ENCODE results near the gene CDRT15L2. TPM values are rescaled to one million over a fixed set of nuclear protein-coding genes. Genes with fewer than 3 reads are reported as not detected.
"Not testable (repeated sequence)": the region's sequence is repeated elsewhere in the genome, so short reads cannot be mapped to it uniquely, and the experiment has no call there.

Gene CDRT15L2
- total RNA-seq, 3 donors from 2014 or later (not counting 1 experiment from before 2014, with no cell fraction given) = not detected

- 90% methylated on average over 3 of the region's 3 CpGs for WGBS (ENCODE audit: insufficient coverage)
- H3K4me3 ChIP-seq (ENCODE audit: low read length) = no peak overlapping the region
- intact Hi-C loops (cut with micrococcal nuclease) = no loop called here
- no peak overlapping the region for H3K27ac ChIP-seq (ENCODE audit: low read length)
- H3K36me3 ChIP-seq (ENCODE audit: control insufficient read depth, insufficient read depth, low read length) = no peaks in the 10 kb centered on the region
- H3K9me3 Mint-ChIP-seq = no peaks in the 10 kb centered on the region
- H3K36me3 Mint-ChIP-seq = no peaks in the 10 kb centered on the region
- no peak overlapping the region for H3K4me3 Mint-ChIP-seq
- H3K4me1 ChIP-seq (ENCODE audit: control insufficient read depth, insufficient read depth, low read length) = no peaks in the 10 kb centered on the region
- H3K9me3 ChIP-seq (ENCODE audit: control insufficient read depth, insufficient read depth, low read length) = no peaks in the 10 kb centered on the region
- no peaks in the 10 kb centered on the region for H3K4me1 Mint-ChIP-seq
- no peak overlapping the region for H3K27ac Mint-ChIP-seq
- ATAC-seq (no peak), DNase-seq (no peak)
- TF ChIP-seq CTCF (IDR thresholded peaks at IDR 0.05) = no peak
- no peaks in the 10 kb centered on the region for H3K27me3 Mint-ChIP-seq (ENCODE audit: low read depth in 2 of 2)
- H3K27me3 ChIP-seq (ENCODE audit: control insufficient read depth, insufficient read depth, low read length) = no peaks in the 10 kb centered on the region
These were observed 16.9 kb upstream of the CDRT15L2 start for GRCh38 chr17:20562587-20562986.

GRCh38 chr17:20565245-20565644, 14.3 kb upstream of the CDRT15L2 start:
- H3K36me3 Mint-ChIP-seq; H3K9me3 ChIP-seq (ENCODE audit: control insufficient read depth, insufficient read depth, low read length); ATAC-seq; H3K4me3 Mint-ChIP-seq; DNase-seq; H3K4me1 ChIP-seq (ENCODE audit: control insufficient read depth, insufficient read depth, low read length); H3K4me3 ChIP-seq (ENCODE audit: low read length); H3K27me3 Mint-ChIP-seq (ENCODE audit: low read depth in 2 of 2); H3K4me1 Mint-ChIP-seq; H3K36me3 ChIP-seq (ENCODE audit: control insufficient read depth, insufficient read depth, low read length); intact Hi-C loops (cut with micrococcal nuclease); H3K9me3 Mint-ChIP-seq; H3K27ac Mint-ChIP-seq; H3K27ac ChIP-seq (ENCODE audit: low read length); H3K27me3 ChIP-seq (ENCODE audit: control insufficient read depth, insufficient read depth, low read length): not testable (repeated sequence)
- WGBS (ENCODE audit: insufficient coverage) = 83% methylated on average over 4 of the region's 5 CpGs

- no peak for TF ChIP-seq CTCF (IDR thresholded peaks at IDR 0.05)
- Histone ChIP-seq H3K36me3 (ENCODE audit: control insufficient read depth, insufficient read depth, low read length) (no peaks in the 10 kb centered on the region), H3K9me3 (ENCODE audit: control insufficient read depth, insufficient read depth, low read length) (no peaks in the 10 kb centered on the region), H3K27me3 (ENCODE audit: control insufficient read depth, insufficient read depth, low read length) (no peaks in the 10 kb centered on the region), H3K4me1 (ENCODE audit: control insufficient read depth, insufficient read depth, low read length) (no peaks in the 10 kb centered on the region), H3K4me3 (ENCODE audit: low read length) (no peak overlapping the region), H3K27ac (ENCODE audit: low read length) (no peak overlapping the region)
- no peaks in the 10 kb centered on the region for H3K9me3 Mint-ChIP-seq
- H3K4me1 Mint-ChIP-seq = no peaks in the 10 kb centered on the region
- ATAC-seq (no peak), DNase-seq (no peak)
- no peak overlapping the region for H3K4me3 Mint-ChIP-seq
- no peaks in the 10 kb centered on the region for H3K27me3 Mint-ChIP-seq (ENCODE audit: low read depth in 2 of 2)
- no peak overlapping the region for H3K27ac Mint-ChIP-seq
- WGBS (ENCODE audit: insufficient coverage) = 95% methylated on average over 5 of the region's 5 CpGs
- no peaks in the 10 kb centered on the region for H3K36me3 Mint-ChIP-seq
- intact Hi-C loops (cut with micrococcal nuclease) = no loop called here
These were observed 13.8 kb upstream of the CDRT15L2 start for GRCh38 chr17:20565711-20566110.

- H3K9me3 ChIP-seq (ENCODE audit: control insufficient read depth, insufficient read depth, low read length); H3K27me3 Mint-ChIP-seq (ENCODE audit: low read depth in 2 of 2); H3K27me3 ChIP-seq (ENCODE audit: control insufficient read depth, insufficient read depth, low read length); H3K36me3 ChIP-seq (ENCODE audit: control insufficient read depth, insufficient read depth, low read length); H3K36me3 Mint-ChIP-seq; H3K27ac ChIP-seq (ENCODE audit: low read length); DNase-seq; H3K4me3 Mint-ChIP-seq; H3K9me3 Mint-ChIP-seq; H3K4me1 ChIP-seq (ENCODE audit: control insufficient read depth, insufficient read depth, low read length); H3K27ac Mint-ChIP-seq; H3K4me3 ChIP-seq (ENCODE audit: low read length); ATAC-seq; H3K4me1 Mint-ChIP-seq; intact Hi-C loops (cut with micrococcal nuclease): not testable (repeated sequence)
- 87% methylated on average over 10 of the region's 12 CpGs for WGBS (ENCODE audit: insufficient coverage)
These were observed 12.8 kb upstream of the CDRT15L2 start for GRCh38 chr17:20566736-20567135.

- H3K4me3 Mint-ChIP-seq; DNase-seq; ATAC-seq; H3K27ac Mint-ChIP-seq; H3K36me3 ChIP-seq (ENCODE audit: control insufficient read depth, insufficient read depth, low read length); H3K9me3 ChIP-seq (ENCODE audit: control insufficient read depth, insufficient read depth, low read length); H3K36me3 Mint-ChIP-seq; H3K4me1 Mint-ChIP-seq; H3K4me1 ChIP-seq (ENCODE audit: control insufficient read depth, insufficient read depth, low read length); H3K27ac ChIP-seq (ENCODE audit: low read length); H3K27me3 ChIP-seq (ENCODE audit: control insufficient read depth, insufficient read depth, low read length); H3K27me3 Mint-ChIP-seq (ENCODE audit: low read depth in 2 of 2); H3K4me3 ChIP-seq (ENCODE audit: low read length); intact Hi-C loops (cut with micrococcal nuclease); H3K9me3 Mint-ChIP-seq: not testable (repeated sequence)
- WGBS (ENCODE audit: insufficient coverage) = 82% methylated on average over 5 of the region's 6 CpGs
These were observed 12.1 kb upstream of the CDRT15L2 start for GRCh38 chr17:20567421-20567820.

GRCh38 chr17:20568604-20569003, 10.9 kb upstream of the CDRT15L2 start:
- ATAC-seq; H3K27me3 Mint-ChIP-seq (ENCODE audit: low read depth in 2 of 2); H3K27ac ChIP-seq (ENCODE audit: low read length); H3K4me3 Mint-ChIP-seq; H3K4me1 Mint-ChIP-seq; H3K36me3 Mint-ChIP-seq; H3K27ac Mint-ChIP-seq; H3K9me3 ChIP-seq (ENCODE audit: control insufficient read depth, insufficient read depth, low read length); intact Hi-C loops (cut with micrococcal nuclease); DNase-seq; H3K9me3 Mint-ChIP-seq; H3K4me1 ChIP-seq (ENCODE audit: control insufficient read depth, insufficient read depth, low read length); H3K27me3 ChIP-seq (ENCODE audit: control insufficient read depth, insufficient read depth, low read length); H3K36me3 ChIP-seq (ENCODE audit: control insufficient read depth, insufficient read depth, low read length); H3K4me3 ChIP-seq (ENCODE audit: low read length): not testable (repeated sequence)
- whole genome bisulfite sequencing (ENCODE audit: insufficient coverage) = 94% methylated on average over 8 of the region's 8 CpGs

- H3K27me3 Mint-ChIP-seq (ENCODE audit: low read depth in 2 of 2); H3K4me1 Mint-ChIP-seq; H3K27ac ChIP-seq (ENCODE audit: low read length); DNase-seq; H3K4me3 Mint-ChIP-seq; H3K9me3 Mint-ChIP-seq; intact Hi-C loops (cut with micrococcal nuclease); H3K27me3 ChIP-seq (ENCODE audit: control insufficient read depth, insufficient read depth, low read length); H3K36me3 ChIP-seq (ENCODE audit: control insufficient read depth, insufficient read depth, low read length); H3K36me3 Mint-ChIP-seq; H3K27ac Mint-ChIP-seq; H3K4me1 ChIP-seq (ENCODE audit: control insufficient read depth, insufficient read depth, low read length); ATAC-seq; H3K9me3 ChIP-seq (ENCODE audit: control insufficient read depth, insufficient read depth, low read length); H3K4me3 ChIP-seq (ENCODE audit: low read length): not testable (repeated sequence)
- WGBS (ENCODE audit: insufficient coverage) = 97% methylated on average over 7 of the region's 13 CpGs
These were observed 7.9 kb upstream of the CDRT15L2 start for GRCh38 chr17:20571653-20572052.

Measured in natural killer cell (primary cell).